ENCODE measurements around the gene RFPL2.

DNA sequence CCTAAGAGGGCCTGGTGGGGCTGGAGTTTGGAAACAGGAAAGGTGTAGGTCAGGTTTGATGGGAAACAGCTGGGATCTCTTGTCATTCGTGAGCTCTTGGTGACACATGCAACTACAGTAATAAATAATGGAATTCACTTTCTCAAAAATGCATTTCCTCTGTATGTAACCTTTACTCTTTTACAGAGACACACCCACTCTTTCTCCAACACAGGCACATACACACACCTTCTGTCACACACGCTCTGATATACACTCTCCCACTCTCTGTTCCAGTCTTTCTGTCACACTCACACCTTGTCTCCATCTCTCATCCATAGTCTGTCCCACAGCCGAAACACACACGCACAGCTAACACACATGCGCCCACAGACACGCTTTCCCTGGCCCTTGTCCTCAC lies 39.2 kb downstream of the RFPL2 start:
- TF ChIP-seq, protein P1, sequence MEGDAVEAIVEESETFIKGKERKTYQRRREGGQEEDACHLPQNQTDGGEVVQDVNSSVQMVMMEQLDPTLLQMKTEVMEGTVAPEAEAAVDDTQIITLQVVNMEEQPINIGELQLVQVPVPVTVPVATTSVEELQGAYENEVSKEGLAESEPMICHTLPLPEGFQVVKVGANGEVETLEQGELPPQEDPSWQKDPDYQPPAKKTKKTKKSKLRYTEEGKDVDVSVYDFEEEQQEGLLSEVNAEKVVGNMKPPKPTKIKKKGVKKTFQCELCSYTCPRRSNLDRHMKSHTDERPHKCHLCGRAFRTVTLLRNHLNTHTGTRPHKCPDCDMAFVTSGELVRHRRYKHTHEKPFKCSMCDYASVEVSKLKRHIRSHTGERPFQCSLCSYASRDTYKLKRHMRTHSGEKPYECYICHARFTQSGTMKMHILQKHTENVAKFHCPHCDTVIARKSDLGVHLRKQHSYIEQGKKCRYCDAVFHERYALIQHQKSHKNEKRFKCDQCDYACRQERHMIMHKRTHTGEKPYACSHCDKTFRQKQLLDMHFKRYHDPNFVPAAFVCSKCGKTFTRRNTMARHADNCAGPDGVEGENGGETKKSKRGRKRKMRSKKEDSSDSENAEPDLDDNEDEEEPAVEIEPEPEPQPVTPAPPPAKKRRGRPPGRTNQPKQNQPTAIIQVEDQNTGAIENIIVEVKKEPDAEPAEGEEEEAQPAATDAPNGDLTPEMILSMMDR (IDR thresholded peaks at IDR 0.05): no peak
- TF ChIP-seq POLR2A (IDR thresholded peaks at IDR 0.05): no peak
